ENCODE data around the gene PPP1R2. TPM values are rescaled to one million over a fixed set of nuclear protein-coding genes. Genes with fewer than 3 reads are reported as not detected.
"Not testable (repeated sequence)": the region's sequence is repeated elsewhere in the genome, so short reads cannot be mapped to it uniquely, and the experiment has no call there.

Gene PPP1R2
- total RNA-seq, 1 donor: 203 TPM

GRCh38 chr3:195526492-195526891 is 16.6 kb downstream of the PPP1R2 start:
- no peak overlapping the region for H3K4me2 ChIP-seq (ENCODE audit: insufficient read depth, low read length)
- H3K36me3 ChIP-seq (ENCODE audit: insufficient read depth, low read length): peaks cover 3% of the 10 kb centered on the region
- H3K4me3 ChIP-seq (ENCODE audit: insufficient read depth, low read length): no peak overlapping the region
- no peak overlapping the region for H2AFZ ChIP-seq (ENCODE audit: low read length)
- H3K4me1 ChIP-seq (ENCODE audit: insufficient read depth, low read length): no peaks in the 10 kb centered on the region
- no peaks in the 10 kb centered on the region for H3K9me3 ChIP-seq (ENCODE audit: low read depth, low read length)
- peaks cover 2% of the 10 kb centered on the region for H4K20me1 ChIP-seq (ENCODE audit: insufficient read depth, low read length)
- no peak for DNase-seq (ENCODE audit: insufficient read length, low spot score, missing footprints)
- peaks cover 8% of the 10 kb centered on the region for H3K79me2 ChIP-seq (ENCODE audit: insufficient read depth, low read length)
- no peaks in the 10 kb centered on the region for H3K27me3 ChIP-seq (ENCODE audit: insufficient read depth, low read length)
- no peak for TF ChIP-seq CTCF (IDR thresholded peaks at IDR 0.05; ENCODE audit: extremely low read depth, low read depth, low read length)
- no peak overlapping the region for H3K27ac ChIP-seq (ENCODE audit: low read depth, low read length)

- Histone ChIP-seq H3K36me3 (ENCODE audit: insufficient read depth, low read length) (peaks cover 3% of the 10 kb centered on the region), H3K4me3 (ENCODE audit: insufficient read depth, low read length) (no peak overlapping the region), H3K9me3 (ENCODE audit: low read depth, low read length) (no peaks in the 10 kb centered on the region), H3K4me1 (ENCODE audit: insufficient read depth, low read length) (no peaks in the 10 kb centered on the region), H4K20me1 (ENCODE audit: insufficient read depth, low read length) (no peaks in the 10 kb centered on the region), H3K27me3 (ENCODE audit: insufficient read depth, low read length) (no peaks in the 10 kb centered on the region), H3K79me2 (ENCODE audit: insufficient read depth, low read length) (no peaks in the 10 kb centered on the region), H3K27ac (ENCODE audit: low read depth, low read length) (no peak overlapping the region), H3K4me2 (ENCODE audit: insufficient read depth, low read length) (no peak overlapping the region), H2AFZ (ENCODE audit: low read length) (no peak overlapping the region)
- DNase-seq (ENCODE audit: insufficient read length, low spot score, missing footprints): no peak
- TF ChIP-seq CTCF (IDR thresholded peaks at IDR 0.05; ENCODE audit: extremely low read depth, low read depth, low read length): no peak
Observed at GRCh38 chr3:195524171-195524896, 18.8 kb downstream of the PPP1R2 start.

GRCh38 chr3:195522254-195523023 is 20.7 kb downstream of the PPP1R2 start:
- Histone ChIP-seq H3K4me2 (ENCODE audit: insufficient read depth, low read length) (peak overlapping the region; percentile 27), H3K4me3 (ENCODE audit: insufficient read depth, low read length) (no peak overlapping the region), H3K36me3 (ENCODE audit: insufficient read depth, low read length) (no peaks in the 10 kb centered on the region), H2AFZ (ENCODE audit: low read length) (no peak overlapping the region), H3K27me3 (ENCODE audit: insufficient read depth, low read length) (no peaks in the 10 kb centered on the region), H3K9me3 (ENCODE audit: low read depth, low read length) (no peaks in the 10 kb centered on the region), H3K4me1 (ENCODE audit: insufficient read depth, low read length) (no peaks in the 10 kb centered on the region), H4K20me1 (ENCODE audit: insufficient read depth, low read length) (no peaks in the 10 kb centered on the region), H3K27ac (ENCODE audit: low read depth, low read length) (no peak overlapping the region), H3K79me2 (ENCODE audit: insufficient read depth, low read length) (no peaks in the 10 kb centered on the region)
- peak; percentile 63 for TF ChIP-seq CTCF (IDR thresholded peaks at IDR 0.05; ENCODE audit: extremely low read depth, low read depth, low read length)
- DNase-seq (ENCODE audit: insufficient read length, low spot score, missing footprints): peak; percentile 78

- Histone ChIP-seq H3K79me2 (ENCODE audit: insufficient read depth, low read length) (no peaks in the 10 kb centered on the region), H4K20me1 (ENCODE audit: insufficient read depth, low read length) (no peaks in the 10 kb centered on the region), H2AFZ (ENCODE audit: low read length) (no peak overlapping the region), H3K4me2 (ENCODE audit: insufficient read depth, low read length) (no peak overlapping the region), H3K4me1 (ENCODE audit: insufficient read depth, low read length) (no peaks in the 10 kb centered on the region), H3K27me3 (ENCODE audit: insufficient read depth, low read length) (no peaks in the 10 kb centered on the region), H3K36me3 (ENCODE audit: insufficient read depth, low read length) (peaks cover 8% of the 10 kb centered on the region), H3K9me3 (ENCODE audit: low read depth, low read length) (no peaks in the 10 kb centered on the region), H3K4me3 (ENCODE audit: insufficient read depth, low read length) (no peak overlapping the region), H3K27ac (ENCODE audit: low read depth, low read length) (no peak overlapping the region)
- DNase-seq (ENCODE audit: insufficient read length, low spot score, missing footprints): no peak
- no peak for TF ChIP-seq CTCF (IDR thresholded peaks at IDR 0.05; ENCODE audit: extremely low read depth, low read depth, low read length)
Observed at GRCh38 chr3:195517030-195517429, 26.1 kb downstream of the PPP1R2 start.

GRCh38 chr3:195514610-195515235 is 28.4 kb downstream of the PPP1R2 start:
- not testable (repeated sequence) for H2AFZ ChIP-seq (ENCODE audit: low read length); H3K4me1 ChIP-seq (ENCODE audit: insufficient read depth, low read length); H3K4me2 ChIP-seq (ENCODE audit: insufficient read depth, low read length); H3K9me3 ChIP-seq (ENCODE audit: low read depth, low read length); DNase-seq (ENCODE audit: insufficient read length, low spot score, missing footprints); H3K4me3 ChIP-seq (ENCODE audit: insufficient read depth, low read length); H3K27me3 ChIP-seq (ENCODE audit: insufficient read depth, low read length); H3K79me2 ChIP-seq (ENCODE audit: insufficient read depth, low read length); H4K20me1 ChIP-seq (ENCODE audit: insufficient read depth, low read length); H3K27ac ChIP-seq (ENCODE audit: low read depth, low read length); H3K36me3 ChIP-seq (ENCODE audit: insufficient read depth, low read length)
